OCI-LY7 (cell line): ENCODE data around the gene AGAP2.
A peak's percentile ranks its signal among the peaks of the same experiment; 100 is the strongest.

ENCODE experiments used
- CTCF ChIP-seq: fragments of 200-600 bp; sonication (generic); conservative IDR thresholded peaks from 2 replicates; pipeline ENCODE4 v1.5.1; 2014; ENCODE audit warnings: mild to moderate bottlenecking, antibody characterized with exemption, low read length, moderate library complexity, mixed read lengths
- EZH2phosphoT487 ChIP-seq: fragments of 200-600 bp; sonication (generic); IDR thresholded peaks from 2 replicates; pipeline ENCODE4 v1.6.1; 2018; ENCODE audit warnings: low read depth, borderline replicate concordance, mild to moderate bottlenecking, mixed run types, antibody characterized with exemption, low read length, moderate library complexity, mixed read lengths

- no peak for TF ChIP-seq EZH2phosphoT487
- 0 out of 2 replicates have a peak, but pooled peaks have one; percentile 12 for TF ChIP-seq CTCF
These were observed 17.6 kb downstream of the AGAP2 start for GRCh38 chr12:57720606-57721595.
